Ishikawa (cell line): ENCODE results near the gene CCIN.

Experiments used
- CEBPB ChIP-seq: IDR thresholded peaks from 2 replicates; pipeline ENCODE4 v1.6.1; 2012
- CREB1 ChIP-seq: IDR thresholded peaks from 2 replicates; pipeline ENCODE4 v1.6.1; 2012; ENCODE audit warnings: low read depth
- EGR1 ChIP-seq: IDR thresholded peaks from 2 replicates; pipeline ENCODE4 v1.6.1; 2012
- EP300 ChIP-seq: IDR thresholded peaks from 2 replicates; pipeline ENCODE4 v1.6.1; 2012; ENCODE audit warnings: borderline replicate concordance
- MAX ChIP-seq: IDR thresholded peaks from 2 replicates; pipeline ENCODE4 v1.6.1; 2012
- NFIC ChIP-seq: IDR thresholded peaks from 2 replicates; pipeline ENCODE4 v1.6.1; 2012
- RAD21 ChIP-seq: IDR thresholded peaks from 2 replicates; pipeline ENCODE4 v1.6.1; 2012; ENCODE audit warnings: low read depth
- REST ChIP-seq: IDR thresholded peaks from 2 replicates; pipeline ENCODE4 v1.6.1; 2012; ENCODE audit warnings: low read depth, mild to moderate bottlenecking
- TAF1 ChIP-seq: IDR thresholded peaks from 2 replicates; pipeline ENCODE4 v1.6.1; 2012; ENCODE audit warnings: low read depth, mild to moderate bottlenecking
- TEAD4 ChIP-seq: IDR thresholded peaks from 2 replicates; pipeline ENCODE4 v1.6.1; 2012
- YY1 ChIP-seq: IDR thresholded peaks from 2 replicates; pipeline ENCODE4 v1.6.1; 2012; ENCODE audit warnings: low read depth
- ZBTB7A ChIP-seq: IDR thresholded peaks from 2 replicates; pipeline ENCODE4 v1.6.1; 2012; ENCODE audit warnings: low read depth
- TF ChIP-seq, protein P1 (sequence below): IDR thresholded peaks from 2 replicates; pipeline ENCODE4 v1.6.1; 2012

DNA sequence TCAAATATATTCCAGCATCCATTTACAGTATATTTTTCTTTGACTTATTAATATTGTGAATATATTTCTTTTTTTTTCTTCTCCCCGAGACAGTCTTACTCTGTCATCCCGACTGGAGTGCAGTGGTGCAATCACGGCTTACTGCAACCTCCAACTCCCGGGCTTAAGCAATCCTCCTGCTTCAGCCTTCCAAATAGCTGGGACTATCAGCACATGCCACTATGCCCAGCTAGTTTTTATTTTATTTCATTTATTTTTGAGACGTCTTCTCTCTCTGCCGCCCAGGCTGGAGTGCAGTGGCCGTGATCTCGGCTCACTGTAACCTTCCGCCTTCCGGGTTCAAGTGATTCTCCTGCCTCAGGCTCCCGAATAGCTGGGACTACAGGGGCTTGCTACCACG is 40.0 kb upstream of the CCIN start:
- TF ChIP-seq RAD21 = no peak
- TF ChIP-seq EGR1 = no peak
- TF ChIP-seq REST = no peak
- no peak for TF ChIP-seq NFIC
- no peak for TF ChIP-seq CEBPB
- no peak for TF ChIP-seq CREB1
- TF ChIP-seq TEAD4 = no peak
- no peak for TF ChIP-seq TAF1
- no peak for TF ChIP-seq ZBTB7A
- no peak for TF ChIP-seq EP300
- no peak for TF ChIP-seq YY1
- TF ChIP-seq, protein P1, sequence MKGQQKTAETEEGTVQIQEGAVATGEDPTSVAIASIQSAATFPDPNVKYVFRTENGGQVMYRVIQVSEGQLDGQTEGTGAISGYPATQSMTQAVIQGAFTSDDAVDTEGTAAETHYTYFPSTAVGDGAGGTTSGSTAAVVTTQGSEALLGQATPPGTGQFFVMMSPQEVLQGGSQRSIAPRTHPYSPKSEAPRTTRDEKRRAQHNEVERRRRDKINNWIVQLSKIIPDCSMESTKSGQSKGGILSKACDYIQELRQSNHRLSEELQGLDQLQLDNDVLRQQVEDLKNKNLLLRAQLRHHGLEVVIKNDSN = no peak
- TF ChIP-seq MAX = no peak
